H1 (cell line): Measurements from ENCODE around the gene CIZ1. TPM values are rescaled to one million over a fixed set of nuclear protein-coding genes. Genes with fewer than 3 reads are reported as not detected.

ENCODE experiments used
- CTCF ChIA-PET: fragments of 300-600 bp; sonication (Branson Sonifier 250); formaldehyde crosslinking; loops from one replicate; lab custom pipeline; 2021; ENCODE audit not compliant: partially characterized antibody; lab: Charles Lee
- POLR2A ChIA-PET: fragments of 300-600 bp; sonication (Branson Sonifier 250); formaldehyde crosslinking; loops from one replicate; lab custom pipeline; 2021; ENCODE audit warnings: inconsistent platforms; ENCODE audit not compliant: partially characterized antibody; lab: Charles Lee
- DNase-seq, 2 experiments: peaks; one replicate each; pipeline versions ENCODE4 v3.0.0 to v3.0.0-alpha.2; 2010 to 2022; ENCODE audit warnings: low spot score in 2 of 2, low read depth in 1 of 2, mixed read lengths in 1 of 2
- FAIRE-seq: peaks from 2 replicates; lab custom pipeline; 2011; peaks lifted over from hg19 to GRCh38; lab: Jason Lieb, UNC
- H2AFZ ChIP-seq: 2 replicates; pipeline ENCODE4 v1.8.1; 2012; ENCODE audit warnings: low read length, inconsistent platforms
- H2AK5ac ChIP-seq: 2 replicates; pipeline ENCODE4 v1.6.1; 2013; ENCODE audit warnings: low read depth, low read length
- H2BK120ac ChIP-seq: replicated peaks from 2 replicates; pipeline ENCODE3; 2013; ENCODE audit warnings: low read depth, low read length, inconsistent platforms
- H2BK12ac ChIP-seq: 2 replicates; pipeline ENCODE4 v1.6.1; 2013; ENCODE audit warnings: low read depth, low read length
- H2BK15ac ChIP-seq: 2 replicates; pipeline ENCODE4 v1.6.1; 2013; ENCODE audit warnings: low read length
- H2BK20ac ChIP-seq: 2 replicates; pipeline ENCODE4 v1.6.1; 2013; ENCODE audit warnings: low read length
- H2BK5ac ChIP-seq: 2 replicates; pipeline ENCODE4 v1.6.1; 2013; ENCODE audit warnings: low read depth, low read length
- H3K14ac ChIP-seq: 2 replicates; pipeline ENCODE4 v1.6.1; 2013; ENCODE audit warnings: inconsistent platforms; ENCODE audit not compliant: insufficient read length
- H3K18ac ChIP-seq: 2 replicates; pipeline ENCODE4 v1.6.1; 2013; ENCODE audit warnings: low read length; ENCODE audit errors: extremely low read depth
- H3K23ac ChIP-seq: 2 replicates; pipeline ENCODE4 v1.6.1; 2013; ENCODE audit warnings: inconsistent platforms; ENCODE audit not compliant: insufficient read length
- H3K23me2 ChIP-seq: 2 replicates; pipeline ENCODE4 v1.6.1; 2013; ENCODE audit warnings: low read depth, low read length
- H3K27ac ChIP-seq: 2 replicates; pipeline ENCODE4 v1.6.1; 2011; ENCODE audit warnings: low read depth, low read length, inconsistent platforms
- H3K27me3 ChIP-seq, 4 experiments: replicated peaks in 1 of 4; 1 replicate in 1 of 4; 2 replicates in 3 of 4; pipeline versions ENCODE4 v1.6.1 to v1.8.1; 2011 to 2013; ENCODE audit warnings: low read length in 3 of 4, mild to moderate bottlenecking in 3 of 4, inconsistent platforms in 2 of 4, mixed read lengths in 2 of 4, moderate library complexity in 1 of 4; ENCODE audit not compliant: control insufficient read depth in 3 of 4, insufficient read depth in 3 of 4; ENCODE audit errors: extremely low read depth in 1 of 4
- H3K36me3 ChIP-seq, 4 experiments: 2 replicates each; pipeline versions ENCODE4 v1.6.1 to v1.8.1; 2011 to 2013; ENCODE audit warnings: mild to moderate bottlenecking in 4 of 4, low read length in 3 of 4, moderate library complexity in 2 of 4, control low read depth in 1 of 4, inconsistent platforms in 1 of 4; ENCODE audit not compliant: insufficient read depth in 4 of 4, control insufficient read depth in 2 of 4
- H3K4ac ChIP-seq: replicated peaks from 2 replicates; pipeline ENCODE3; 2013; ENCODE audit warnings: low read length, low read depth, mixed read lengths, inconsistent platforms; ENCODE audit not compliant: insufficient read length
- H3K4me1 ChIP-seq, 4 experiments: replicated peaks in 1 of 4; 1 replicate in 1 of 4; 2 replicates in 3 of 4; pipeline versions ENCODE4 v1.6.1 to v1.8.1; 2011 to 2013; ENCODE audit warnings: low read length in 3 of 4, inconsistent platforms in 2 of 4, mixed read lengths in 1 of 4; ENCODE audit not compliant: insufficient read depth in 4 of 4, control insufficient read depth in 3 of 4
- H3K4me2 ChIP-seq, 2 experiments: 2 replicates each; pipeline versions ENCODE4 v1.6.1 to v1.8.1; 2011 to 2013; ENCODE audit warnings: low read depth in 2 of 2, low read length in 2 of 2, control low read depth in 1 of 2, inconsistent platforms in 1 of 2, mild to moderate bottlenecking in 1 of 2; ENCODE audit not compliant: insufficient read depth in 1 of 2
- H3K4me3 ChIP-seq, 4 experiments: fragments of 200-600, 300-600 bp in 1 of 4; sonication (generic), shearing (Covaris generic), sonication (Bioruptor Twin) in 1 of 4; 2 replicates each; pipeline versions ENCODE4 v1.5.1 to v1.8.1; 2011 to 2016; ENCODE audit warnings: low read length in 4 of 4, low read depth in 3 of 4, control low read depth in 2 of 4, inconsistent platforms in 2 of 4, mild to moderate bottlenecking in 2 of 4, mixed read lengths in 1 of 4, moderate library complexity in 1 of 4; ENCODE audit not compliant: insufficient read depth in 2 of 4; ENCODE audit errors: extremely low read depth in 1 of 4
- H3K56ac ChIP-seq: replicated peaks from 2 replicates; pipeline ENCODE3; 2013; ENCODE audit warnings: low read depth, mild to moderate bottlenecking, mixed read lengths, low read length, inconsistent platforms; ENCODE audit not compliant: insufficient read length
- H3K79me1 ChIP-seq: 2 replicates; pipeline ENCODE4 v1.6.1; 2013; ENCODE audit warnings: low read depth, low read length, control low read depth
- H3K79me2 ChIP-seq, 2 experiments: 2 replicates each; pipeline versions ENCODE4 v1.6.1 to v1.8.1; 2012 to 2013; ENCODE audit warnings: low read length in 2 of 2, mild to moderate bottlenecking in 2 of 2, inconsistent platforms in 1 of 2; ENCODE audit not compliant: insufficient read depth in 2 of 2, control insufficient read depth in 1 of 2
- H3K9ac ChIP-seq, 4 experiments: replicated peaks in 1 of 4; 1 replicate in 1 of 4; 2 replicates in 3 of 4; pipeline versions ENCODE4 v1.6.1 to v1.8.1; 2011 to 2013; ENCODE audit warnings: low read depth in 3 of 4, low read length in 3 of 4, control low read depth in 2 of 4, mild to moderate bottlenecking in 2 of 4, moderate library complexity in 2 of 4, inconsistent platforms in 1 of 4; ENCODE audit errors: extremely low read depth in 1 of 4
- H3K9me3 ChIP-seq, 2 experiments: 2 replicates each; pipeline versions ENCODE4 v1.6.1 to v1.8.1; 2012 to 2013; ENCODE audit warnings: mild to moderate bottlenecking in 2 of 2, moderate library complexity in 2 of 2, control low read depth in 1 of 2, inconsistent platforms in 1 of 2, low read depth in 1 of 2, low read length in 1 of 2, mixed read lengths in 1 of 2; ENCODE audit not compliant: insufficient read depth in 2 of 2
- H4K20me1 ChIP-seq, 2 experiments: replicated peaks in 1 of 2; 2 replicates each; pipeline versions ENCODE3 to v1.8.1; 2011 to 2013; ENCODE audit warnings: inconsistent platforms in 2 of 2, low read length in 2 of 2, mild to moderate bottlenecking in 1 of 2; ENCODE audit not compliant: insufficient read depth in 2 of 2, control insufficient read depth in 1 of 2
- H4K5ac ChIP-seq: 2 replicates; pipeline ENCODE4 v1.6.1; 2013; ENCODE audit warnings: low read length, low read depth, mixed read lengths, inconsistent platforms; ENCODE audit not compliant: insufficient read length
- H4K8ac ChIP-seq: 2 replicates; pipeline ENCODE4 v1.8.0; 2013; ENCODE audit warnings: mild to moderate bottlenecking, moderate library complexity, low read length, inconsistent platforms; ENCODE audit not compliant: insufficient read depth; ENCODE audit errors: extremely low read depth
- H4K91ac ChIP-seq: replicated peaks from 2 replicates; pipeline ENCODE3; 2013; ENCODE audit warnings: low read length, mixed read lengths, inconsistent platforms; ENCODE audit not compliant: insufficient read length
- ATF2 ChIP-seq: IDR thresholded peaks from 2 replicates; pipeline ENCODE4 v1.6.1; 2012; ENCODE audit warnings: low read length, inconsistent platforms
- NRF1 ChIP-seq: IDR thresholded peaks from 2 replicates; pipeline ENCODE4 v1.6.1; 2011; ENCODE audit warnings: mild to moderate bottlenecking, low read depth, low read length, improper control_type of control experiment
- PHF8 ChIP-seq: fragments of 200-600 bp; sonication (generic); conservative IDR thresholded peaks from 2 replicates; pipeline ENCODE4 v1.7.1; 2012; ENCODE audit warnings: low read depth, mild to moderate bottlenecking, inconsistent platforms, low read length, moderate library complexity
- SAP30 ChIP-seq: fragments of 300-600 bp; sonication (generic); IDR thresholded peaks from 2 replicates; pipeline ENCODE4 v1.7.1; 2012; ENCODE audit warnings: low read length, moderate library complexity, mild to moderate bottlenecking, inconsistent platforms; ENCODE audit not compliant: insufficient read depth, insufficient replicate concordance
- SIRT6 ChIP-seq: IDR thresholded peaks from one replicate; pipeline ENCODE4 v1.7.1; 2012; ENCODE audit warnings: low read length, inconsistent platforms
- YY1 ChIP-seq: IDR thresholded peaks from 2 replicates; pipeline ENCODE4 v1.6.1; 2011; ENCODE audit warnings: low read depth, mild to moderate bottlenecking, low read length
- ZNF274 ChIP-seq: IDR thresholded peaks from 2 replicates; pipeline ENCODE4 v1.7.0; 2012; ENCODE audit warnings: low read length, borderline replicate concordance; ENCODE audit errors: extremely low read depth
- WGBS, 2 experiments: shearing (Covaris generic) in 1 of 2; methylation state at CpG; one replicate each; pipeline versions ENCODE4 v1.1.6 to v1.1.7; 2013 to 2015; ENCODE audit warnings: low lambda C conversion rate in 2 of 2, mixed read lengths in 2 of 2, inconsistent platforms in 1 of 2, low coverage in 1 of 2, missing lambda C conversion rate in 1 of 2; ENCODE audit not compliant: insufficient replicate concordance in 2 of 2, insufficient coverage in 1 of 2, insufficient read length in 1 of 2; ENCODE audit errors: extremely low coverage in 1 of 2, missing lambda C conversion rate in 1 of 2; 5-methylcytosine and 5-hydroxymethylcytosine counted together
- polyA plus RNA-seq, 7 experiments: library from polyadenylated mRNA; depleted of rRNA in 3 of 7; stranded (reverse) in 5 of 7; unstranded in 2 of 7; fragments of >200 nt in 5 of 7; fragments of 200-250 nt in 2 of 7; gene quantifications; 1 replicate in 5 of 7; 2 replicates in 1 of 7; 4 replicates in 1 of 7; pipeline versions ENCODE4 v1.2.1 to v1.2.3, GENCODE V29; 2011 to 2013; ENCODE audit warnings: missing spikeins in 2 of 7, mixed read lengths in 2 of 7
- total RNA-seq: library from RNA; stranded (reverse); fragmentation: NEBNext Ultra II Directional; extraction: Animal tissue kit (Norgen Biotek cat#: 25700); gene quantifications from 2 replicates; pipeline ENCODE4 v1.2.1, GENCODE V29; 2021

The CIZ1 gene
- total and polyA plus RNA-seq, 2 of the 8 experiments (the other 6 are each of a cell fraction or from before 2014, with no cell fraction given) = 66.0 to 107 TPM

DNA sequence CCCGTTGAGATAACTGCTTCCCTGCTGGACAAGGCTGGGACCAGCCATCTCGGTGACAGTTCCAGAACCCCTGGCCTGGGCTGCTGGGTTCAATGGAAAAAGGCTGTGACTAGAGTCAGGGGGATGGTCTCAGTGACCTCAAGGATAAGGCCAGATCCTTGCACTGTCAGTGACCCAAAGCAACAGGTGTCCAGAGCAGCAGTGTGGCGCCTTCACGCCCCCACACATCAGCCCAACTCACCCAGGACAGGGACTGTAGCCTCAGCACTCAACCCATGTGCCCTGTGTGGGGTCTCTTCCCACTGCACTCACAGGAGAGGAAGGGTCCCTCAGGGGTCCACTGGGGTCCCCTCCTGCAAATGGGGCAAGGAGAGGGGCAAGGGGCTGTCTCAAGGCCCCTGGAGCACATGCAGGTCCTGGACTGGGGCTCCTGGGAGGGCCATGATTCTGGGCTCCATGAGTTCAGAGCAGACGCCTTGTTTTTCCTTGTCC lies 42.8 kb downstream of the CIZ1 start:
- H3K23me2 ChIP-seq = no peaks in the 10 kb centered on the region
- no peak overlapping the region for H2AK5ac ChIP-seq
- H4K20me1 ChIP-seq = no peaks in the 10 kb centered on the region
- H3K4me3 ChIP-seq = no peak overlapping the region
- H4K91ac ChIP-seq = no peak overlapping the region
- no peak overlapping the region for H3K23ac ChIP-seq
- H3K79me1 ChIP-seq = no peaks in the 10 kb centered on the region
- H2BK120ac ChIP-seq = no peak overlapping the region
- peaks cover 0 to 8% (median 3%) of the 10 kb centered on the region in 4 experiments; a peak in 5 of 7 replicates for H3K4me1 ChIP-seq
- H3K14ac ChIP-seq = no peak overlapping the region
- peak overlapping the region; percentile 17; the same call in 1 of the 2 replicates for H4K8ac ChIP-seq
- DNase-seq (no peak), FAIRE-seq (no peak)
- H3K27ac ChIP-seq = no peak overlapping the region
- no peak overlapping the region for H3K18ac ChIP-seq
- no peak for TF ChIP-seq NRF1
- TF ChIP-seq PHF8 = no peak
- TF ChIP-seq ZNF274 = no peak
- TF ChIP-seq SIRT6 = no peak
- TF ChIP-seq YY1 = no peak
- TF ChIP-seq SAP30 = no peak
- TF ChIP-seq ATF2 = no peak
- no peak overlapping the region for H3K9ac ChIP-seq
- WGBS, 2 experiments = 75% methylated on average over 4 of the region's 5 CpGs; no CpG with 5 or more reads in 1 of the 2 experiments
- no peaks in the 10 kb centered on the region for H3K9me3 ChIP-seq
- no peak overlapping the region for H2BK5ac ChIP-seq
- 0 out of 2 replicates have a peak overlapping the region, but pooled peaks have one; percentile 61 for H2BK20ac ChIP-seq
- H3K79me2 ChIP-seq = no peaks in the 10 kb centered on the region
- no peak overlapping the region for H3K56ac ChIP-seq
- POLR2A ChIA-PET = interaction anchor here (0.7 to 2.2 kb wide), 2 partner anchors 10 to 550 kb away, joined by 3 to 10 read pairs; no protein-coding TSS in a partner anchor
- no peak overlapping the region for H3K4me2 ChIP-seq
- no peak overlapping the region for H4K5ac ChIP-seq
- CTCF ChIA-PET = interaction anchor here (1.1 to 1.2 kb wide), 2 partner anchors 21 to 31 kb away, joined by 4 read pairs; no protein-coding TSS in a partner anchor
- no peak overlapping the region for H2AFZ ChIP-seq
- 0 out of 2 replicates have a peak overlapping the region, but pooled peaks have one; percentile 50 for H2BK12ac ChIP-seq
- no peaks in the 10 kb centered on the region; a peak in 2 of 7 replicates for H3K27me3 ChIP-seq
- H3K36me3 ChIP-seq = no peaks in the 10 kb centered on the region
- H2BK15ac ChIP-seq = no peak overlapping the region
- H3K4ac ChIP-seq = no peak overlapping the region
